Left lobe of liver (tissue), 2 donors: ENCODE results near the gene PLXNB3. TPM values are rescaled to one million over a fixed set of nuclear protein-coding genes. Genes with fewer than 3 reads are reported as not detected.

Source experiments
- ATAC-seq: fragments of 200-7000 bp; cut with Tn5 transposase; one replicate; pipeline ENCODE4 v1.9.1; 2020; ENCODE audit warnings: mild to moderate bottlenecking, moderate library complexity
- DNase-seq: peaks from one replicate; pipeline ENCODE4 v3.0.0-alpha.2; 2020; ENCODE audit warnings: low spot score
- total RNA-seq: library from RNA; stranded (reverse); gene quantifications from one replicate; pipeline ENCODE4 v1.2.1, GENCODE V29; 2021
- donor health status: DM: no; HTN: no; CAD: no; lungs with moderate emphysema.
- donor health status: DM: no; HTN: yes; CAD: no.

Gene PLXNB3
- total RNA-seq, 1 donor from 2014 or later = 1.4 TPM

GRCh38 chrX:153750127-153750774 lies 13.8 kb upstream of the PLXNB3 start:
- ATAC-seq (no peak), DNase-seq (no peak)

DNA sequence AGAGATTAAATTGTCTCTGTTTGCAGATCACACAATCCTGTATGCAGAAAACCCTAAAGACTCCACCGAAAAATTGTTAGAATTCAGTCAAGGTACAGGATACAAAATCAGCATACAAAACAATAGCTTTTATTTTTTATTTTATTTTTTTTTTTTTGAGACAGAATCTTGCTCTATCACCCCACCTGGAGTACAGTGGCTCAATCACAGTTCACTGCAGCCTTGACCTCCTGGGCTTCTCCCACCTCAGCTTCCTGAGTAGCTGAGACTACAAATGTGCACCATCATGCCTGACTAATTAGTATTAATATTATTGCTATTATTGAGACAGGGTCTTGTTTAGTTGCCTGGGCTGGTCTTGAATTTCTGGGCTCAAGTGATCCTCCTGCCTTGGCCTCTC lies 8.9 kb upstream of the PLXNB3 start:
- DNase-seq (no peak), ATAC-seq (no peak)

- ATAC-seq (no peak), DNase-seq (no peak)
These were observed 2.2 kb upstream of the PLXNB3 start for GRCh38 chrX:153761863-153762262.

DNA sequence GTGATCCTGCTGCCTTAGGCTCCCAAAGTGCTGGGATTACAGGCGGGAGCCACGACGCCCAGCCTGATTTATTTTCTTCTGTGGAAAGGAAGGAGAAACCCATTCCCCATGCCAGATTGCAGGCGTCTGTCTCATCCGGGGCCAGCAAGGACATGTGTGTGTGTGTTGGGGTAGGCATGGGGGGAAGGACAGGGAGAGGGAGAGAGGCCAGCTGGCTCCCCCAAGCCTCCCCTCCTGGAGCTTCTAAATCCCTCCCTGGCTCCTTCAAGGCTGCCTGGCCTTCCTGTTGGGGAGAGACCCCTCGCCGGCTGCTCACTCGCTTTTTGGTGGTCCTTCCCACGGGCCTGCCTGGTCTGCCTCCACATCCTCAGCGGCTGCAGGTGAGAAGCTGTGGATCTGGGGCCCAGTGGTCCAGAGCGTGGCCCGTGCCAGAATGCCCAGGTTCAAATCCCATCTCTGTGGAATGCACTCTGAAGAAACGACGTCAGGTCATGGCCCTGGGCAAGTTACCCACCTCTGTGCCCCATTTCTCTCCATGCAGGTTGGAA lies 1.3 kb upstream of the PLXNB3 start:
- ATAC-seq (no peak), DNase-seq (no peak)

GRCh38 chrX:153763298-153763932 lies 634 bp upstream of the PLXNB3 start:
- no peak for DNase-seq
- ATAC-seq = no peak

- ATAC-seq = no peak
- no peak for DNase-seq
These were observed 713 bp downstream of the PLXNB3 start for GRCh38 chrX:153764786-153765137.

GRCh38 chrX:153765138-153766079 lies 1.4 kb downstream of the PLXNB3 start:
- peak; percentile 32 for ATAC-seq

GRCh38 chrX:153766098-153766817 lies 2.2 kb downstream of the PLXNB3 start:
- DNase-seq = no peak
- ATAC-seq = no peak

More at GRCh38 chrX:153765138-153766079, 1.4 kb downstream of the PLXNB3 start:
- no peak for DNase-seq

GRCh38 chrX:153766871-153767673 lies 3.0 kb downstream of the PLXNB3 start:
- DNase-seq (no peak), ATAC-seq (no peak)

DNA sequence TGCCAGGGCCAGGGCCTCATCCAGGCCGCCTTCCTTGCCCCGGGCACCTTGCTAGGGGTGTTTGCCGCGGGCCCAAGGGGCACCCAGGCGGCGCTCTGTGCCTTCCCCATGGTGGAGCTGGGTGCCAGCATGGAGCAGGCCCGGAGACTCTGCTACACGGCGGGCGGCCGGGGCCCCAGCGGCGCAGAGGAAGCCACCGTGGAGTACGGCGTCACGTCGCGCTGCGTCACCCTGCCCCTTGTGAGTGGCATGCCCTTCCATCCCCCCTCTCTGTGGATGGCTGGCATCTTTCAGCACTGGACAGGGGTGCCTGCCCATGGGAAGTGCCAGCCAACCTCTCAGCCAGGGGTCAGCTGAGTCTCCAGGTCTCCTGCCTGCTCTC lies 3.6 kb downstream of the PLXNB3 start:
- no peak for ATAC-seq
- DNase-seq = no peak

DNA sequence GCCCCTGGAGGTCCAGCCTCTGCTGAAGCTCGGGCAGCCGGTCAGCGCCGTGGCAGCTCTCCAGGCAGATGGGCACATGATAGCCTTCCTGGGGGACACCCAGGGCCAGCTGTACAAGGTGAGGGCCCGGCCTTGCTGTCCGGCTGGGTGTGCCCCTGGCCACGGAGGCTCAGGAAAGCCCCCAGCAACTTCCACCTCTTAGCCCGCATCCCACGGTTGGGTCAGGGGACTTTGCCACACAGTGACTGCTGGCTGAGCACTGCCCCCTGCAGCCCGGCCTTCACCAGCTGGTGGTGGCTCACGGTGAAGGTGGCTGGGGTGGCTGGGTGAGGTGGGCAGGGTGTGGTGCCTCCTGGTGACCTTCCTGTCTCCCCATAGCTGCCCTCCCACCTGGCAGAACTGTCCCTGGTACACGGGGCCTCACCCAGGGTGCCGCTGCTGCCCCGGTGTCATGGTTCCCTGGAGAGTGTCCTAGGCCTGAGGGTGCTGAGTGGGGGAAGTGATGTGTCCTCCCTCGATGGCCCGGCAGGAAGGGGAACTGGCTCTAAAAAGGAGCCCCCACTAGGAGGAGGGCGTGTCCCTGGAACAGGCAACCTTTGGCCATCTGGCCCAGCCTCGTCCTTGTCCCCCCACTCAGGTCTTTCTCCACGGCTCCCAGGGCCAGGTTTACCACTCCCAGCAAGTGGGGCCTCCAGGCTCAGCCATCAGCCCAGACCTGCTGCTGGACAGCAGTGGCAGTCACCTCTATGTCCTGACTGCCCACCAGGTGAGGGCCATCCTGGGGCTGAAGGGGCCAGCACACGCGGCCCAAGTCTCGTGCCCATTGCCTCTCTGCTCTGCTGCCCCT lies 4.5 kb downstream of the PLXNB3 start:
- no peak for ATAC-seq
- no peak for DNase-seq

DNA sequence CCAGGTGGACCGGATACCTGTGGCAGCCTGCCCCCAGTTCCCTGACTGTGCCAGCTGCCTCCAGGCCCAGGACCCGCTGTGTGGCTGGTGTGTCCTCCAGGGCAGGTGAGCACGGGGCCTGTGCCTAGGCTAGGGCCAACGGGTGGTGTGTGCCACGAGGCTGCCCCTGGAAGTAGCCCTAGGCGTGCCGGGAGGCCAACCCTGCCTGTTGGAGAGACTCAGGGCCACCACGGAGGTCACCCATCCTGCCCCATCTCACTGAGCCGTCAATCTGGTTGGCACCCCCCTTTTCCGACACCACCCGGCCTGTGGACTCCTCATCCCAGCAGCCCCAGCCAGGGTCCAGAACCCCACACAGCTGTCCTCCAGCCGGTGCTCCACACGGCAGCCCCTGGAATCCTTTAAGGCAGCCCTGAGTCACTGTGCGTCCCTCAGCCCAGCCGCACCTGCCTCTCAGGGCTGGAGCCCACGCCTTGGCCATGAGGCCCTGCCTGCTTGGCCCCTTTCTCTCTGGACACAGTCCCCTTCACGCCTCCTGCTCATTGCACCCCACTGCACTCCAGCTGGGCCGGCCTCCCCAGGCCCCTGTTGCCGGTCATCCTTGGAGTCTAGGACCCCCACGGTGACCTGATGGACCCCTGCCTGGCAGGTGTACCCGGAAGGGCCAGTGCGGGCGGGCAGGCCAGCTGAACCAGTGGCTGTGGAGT lies 5.3 kb downstream of the PLXNB3 start:
- ATAC-seq = no peak
- DNase-seq = no peak

GRCh38 chrX:153769865-153770600 lies 6.0 kb downstream of the PLXNB3 start:
- DNase-seq = no peak
- ATAC-seq = no peak

- no peak for ATAC-seq
These were observed 6.8 kb downstream of the PLXNB3 start for GRCh38 chrX:153770601-153771414.

GRCh38 chrX:153771415-153772315 lies 7.6 kb downstream of the PLXNB3 start:
- ATAC-seq (no peak), DNase-seq (no peak)

More at GRCh38 chrX:153770601-153771414, 6.8 kb downstream of the PLXNB3 start:
- DNase-seq = no peak
